ENCODE results near the gene COL7A1.

- no peak for TF ChIP-seq POLR2A (IDR thresholded peaks at IDR 0.05)
- TF ChIP-seq CTCF (IDR thresholded peaks at IDR 0.05), result no peak
- no peak for TF ChIP-seq POLR2AphosphoS5 (IDR thresholded peaks at IDR 0.05)
Measured at GRCh38 chr3:48636149-48636655, 41.1 kb upstream of the COL7A1 start.
